ENCODE measurements around the gene CCL15.

DNA sequence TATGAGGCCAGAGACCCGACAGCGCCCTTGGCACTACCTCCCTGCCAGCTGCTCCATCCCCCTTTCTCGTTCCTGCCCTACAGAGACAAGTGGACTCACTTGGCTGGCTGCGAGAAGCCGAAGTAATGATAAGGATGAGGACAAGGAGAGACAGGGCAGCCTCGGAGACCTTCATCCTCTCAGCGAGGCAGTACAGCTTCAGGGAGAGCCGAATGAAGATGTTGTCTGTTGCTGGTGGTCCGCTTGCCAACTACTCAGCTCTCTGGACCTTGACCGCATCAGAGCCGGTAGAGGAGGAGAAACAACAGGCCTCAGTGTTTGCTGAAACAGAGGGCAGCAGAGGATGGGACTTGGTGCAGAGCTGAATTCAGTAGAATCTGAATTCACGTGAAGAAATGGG is 20.1 kb downstream of the CCL15 start, which contains the start of gene CCL16:
- TF ChIP-seq, protein P1, sequence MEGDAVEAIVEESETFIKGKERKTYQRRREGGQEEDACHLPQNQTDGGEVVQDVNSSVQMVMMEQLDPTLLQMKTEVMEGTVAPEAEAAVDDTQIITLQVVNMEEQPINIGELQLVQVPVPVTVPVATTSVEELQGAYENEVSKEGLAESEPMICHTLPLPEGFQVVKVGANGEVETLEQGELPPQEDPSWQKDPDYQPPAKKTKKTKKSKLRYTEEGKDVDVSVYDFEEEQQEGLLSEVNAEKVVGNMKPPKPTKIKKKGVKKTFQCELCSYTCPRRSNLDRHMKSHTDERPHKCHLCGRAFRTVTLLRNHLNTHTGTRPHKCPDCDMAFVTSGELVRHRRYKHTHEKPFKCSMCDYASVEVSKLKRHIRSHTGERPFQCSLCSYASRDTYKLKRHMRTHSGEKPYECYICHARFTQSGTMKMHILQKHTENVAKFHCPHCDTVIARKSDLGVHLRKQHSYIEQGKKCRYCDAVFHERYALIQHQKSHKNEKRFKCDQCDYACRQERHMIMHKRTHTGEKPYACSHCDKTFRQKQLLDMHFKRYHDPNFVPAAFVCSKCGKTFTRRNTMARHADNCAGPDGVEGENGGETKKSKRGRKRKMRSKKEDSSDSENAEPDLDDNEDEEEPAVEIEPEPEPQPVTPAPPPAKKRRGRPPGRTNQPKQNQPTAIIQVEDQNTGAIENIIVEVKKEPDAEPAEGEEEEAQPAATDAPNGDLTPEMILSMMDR (IDR thresholded peaks at IDR 0.05 in 8 of 11, conservative IDR thresholded peaks at IDR 0.05 in 3 of 11): no peak
- TF ChIP-seq POLR2AphosphoS5 (IDR thresholded peaks at IDR 0.05): peak in 1 of 3 donors; percentile 33
